GM21576 (cell line): ENCODE results near the gene CAB39L.
"Not testable (repeated sequence)": the region's sequence is repeated elsewhere in the genome, so short reads cannot be mapped to it uniquely, and the experiment has no call there.

Experiments
- ATAC-seq: cut with Tn5 transposase; IDR thresholded peaks from one replicate; pipeline ENCODE4 v1.9.1; 2021; ENCODE audit warnings: mild to moderate bottlenecking, moderate library complexity; ENCODE audit not compliant: unreplicated experiment

CAB39L gene

GRCh38 chr13:49348751-49349150, 95.1 kb downstream of the CAB39L start:
- no peak for ATAC-seq

- no peak for ATAC-seq
Measured at GRCh38 chr13:49347650-49348385, 96.0 kb downstream of the CAB39L start.

- ATAC-seq = no peak
Measured at GRCh38 chr13:49346460-49346859, 97.4 kb downstream of the CAB39L start.

GRCh38 chr13:49343731-49344130, 100.1 kb downstream of the CAB39L start:
- ATAC-seq = no peak

- no peak for ATAC-seq
Measured at GRCh38 chr13:49343255-49343654, 100.6 kb downstream of the CAB39L start.

GRCh38 chr13:49342454-49342853, 101.4 kb downstream of the CAB39L start:
- no peak for ATAC-seq

- no peak for ATAC-seq
Measured at GRCh38 chr13:49341941-49342340, 101.9 kb downstream of the CAB39L start.

GRCh38 chr13:49341517-49341916, 102.3 kb downstream of the CAB39L start:
- ATAC-seq = no peak

GRCh38 chr13:49340161-49340560, 103.7 kb downstream of the CAB39L start:
- no peak for ATAC-seq

GRCh38 chr13:49336655-49337054, 107.2 kb downstream of the CAB39L start:
- no peak for ATAC-seq

GRCh38 chr13:49330546-49330864, 113.4 kb downstream of the CAB39L start:
- ATAC-seq = no peak

- no peak for ATAC-seq
Measured at GRCh38 chr13:49329831-49330545, 113.9 kb downstream of the CAB39L start.

- not testable (repeated sequence) for ATAC-seq
Measured at GRCh38 chr13:49327145-49327544, 116.7 kb downstream of the CAB39L start.

GRCh38 chr13:49326222-49326917, 117.5 kb downstream of the CAB39L start:
- ATAC-seq = no peak

GRCh38 chr13:49323344-49323743, 120.5 kb downstream of the CAB39L start:
- ATAC-seq = no peak

- no peak for ATAC-seq
Measured at GRCh38 chr13:49322702-49323101, 121.2 kb downstream of the CAB39L start.

- no peak for ATAC-seq
Measured at GRCh38 chr13:49320975-49321374, 122.9 kb downstream of the CAB39L start.

GRCh38 chr13:49319951-49320350, 123.9 kb downstream of the CAB39L start:
- ATAC-seq = no peak

- ATAC-seq = no peak
Measured at GRCh38 chr13:49319551-49319950, 124.3 kb downstream of the CAB39L start.

- ATAC-seq = no peak
Measured at GRCh38 chr13:49315756-49316482, 127.9 kb downstream of the CAB39L start.

GRCh38 chr13:49315036-49315565, 128.8 kb downstream of the CAB39L start:
- no peak for ATAC-seq
